HepG2 (cell line): ENCODE data around the gene NCOA6. TPM values are rescaled to one million over a fixed set of nuclear protein-coding genes. Genes with fewer than 3 reads are reported as not detected.
A peak's percentile ranks its signal among the peaks of the same experiment; 100 is the strongest.

ENCODE experiments used
- ARID2 ChIP-seq: sonication (generic); formaldehyde crosslinking; IDR thresholded peaks from 2 replicates; pipeline ENCODE4 v1.8.1; 2022; ENCODE audit warnings: mild to moderate bottlenecking, missing genetic modification reagents, borderline replicate concordance
- ELF1 ChIP-seq: sonication (generic); formaldehyde crosslinking; IDR thresholded peaks from 2 replicates; pipeline ENCODE4 v1.4.0; 2020; ENCODE audit warnings: missing genetic modification reagents
- GPN1 ChIP-seq: sonication (generic); formaldehyde crosslinking; IDR thresholded peaks from 2 replicates; pipeline ENCODE4 v1.5.1; 2020; ENCODE audit warnings: missing genetic modification reagents, borderline replicate concordance
- HES4 ChIP-seq: sonication (generic); formaldehyde crosslinking; IDR thresholded peaks from 2 replicates; pipeline ENCODE4 v1.9.0; 2021; ENCODE audit warnings: mild to moderate bottlenecking, missing genetic modification reagents, borderline replicate concordance
- HIVEP1 ChIP-seq: sonication (generic); formaldehyde crosslinking; IDR thresholded peaks from 2 replicates; pipeline ENCODE4 v1.4.0; 2020; ENCODE audit warnings: mild to moderate bottlenecking, missing genetic modification reagents
- KLF13 ChIP-seq: sonication (generic); formaldehyde crosslinking; IDR thresholded peaks from 2 replicates; pipeline ENCODE4 v1.4.0; 2020; ENCODE audit warnings: mild to moderate bottlenecking, missing genetic modification reagents
- LCORL ChIP-seq, 2 experiments: fragments of 450-650 bp in 1 of 2; sonication (generic) in 1 of 2; formaldehyde crosslinking in 1 of 2; IDR thresholded peaks; 2 replicates each; pipeline versions ENCODE4 v1.5.0 to v1.6.1; 2017 to 2020; ENCODE audit warnings: antibody characterized with exemption in 1 of 2, missing genetic modification reagents in 1 of 2
- MEF2D ChIP-seq: sonication (generic); formaldehyde crosslinking; IDR thresholded peaks from 2 replicates; pipeline ENCODE4 v1.5.1; 2020; ENCODE audit warnings: mild to moderate bottlenecking, missing genetic modification reagents
- NFE2L2 ChIP-seq: fragments of 150-350 bp; IDR thresholded peaks from 2 replicates; pipeline ENCODE4 v1.6.1; 2014; ENCODE audit warnings: low read length
- NR2F2 ChIP-seq: IDR thresholded peaks from 2 replicates; pipeline ENCODE4 v1.6.1; 2012; ENCODE audit warnings: low read depth, inconsistent platforms, borderline replicate concordance
- ZNF33B ChIP-seq: sonication (generic); formaldehyde crosslinking; IDR thresholded peaks from 2 replicates; pipeline ENCODE4 v1.5.1; 2020; ENCODE audit warnings: mild to moderate bottlenecking, missing genetic modification reagents
- ZNF619 ChIP-seq: sonication (generic); formaldehyde crosslinking; IDR thresholded peaks from 2 replicates; pipeline ENCODE4 v1.4.0; 2020; ENCODE audit warnings: mild to moderate bottlenecking, missing genetic modification reagents
- ZSCAN20 ChIP-seq: sonication (generic); formaldehyde crosslinking; IDR thresholded peaks from 2 replicates; pipeline ENCODE4 v1.4.0; 2020; ENCODE audit warnings: missing genetic modification reagents, mild to moderate bottlenecking, borderline replicate concordance
- polyA plus RNA-seq, 8 experiments: library from polyadenylated mRNA; depleted of rRNA in 3 of 8; stranded (reverse) in 7 of 8; unstranded in 1 of 8; fragments of >200 nt; fragmentation: Illumina TruSeq in 4 of 8; extraction: Trizol in 4 of 8; gene quantifications; 2 replicates each; pipeline versions ENCODE4 v1.2.1 to v1.2.3, GENCODE V29; 2011 to 2016; ENCODE audit warnings: low read depth in 4 of 8, missing spikeins in 1 of 8, mixed read lengths in 1 of 8; ENCODE audit not compliant: insufficient read depth in 1 of 8
- total RNA-seq, 5 experiments: library from RNA; depleted of rRNA; stranded (reverse); fragments of >200 nt; fragmentation: Illumina TruSeq; extraction: Trizol; gene quantifications; 2 replicates each; pipeline ENCODE4 v1.2.3, GENCODE V29; 2016; ENCODE audit warnings: low read depth in 1 of 5
- TF ChIP-seq, protein P1 (sequence below): sonication (generic); formaldehyde crosslinking; IDR thresholded peaks from 2 replicates; pipeline ENCODE4 v1.8.0; 2022; ENCODE audit warnings: mild to moderate bottlenecking, missing genetic modification reagents; ENCODE audit not compliant: insufficient replicate concordance
- TF ChIP-seq, protein P2 (sequence below): sonication (generic); formaldehyde crosslinking; IDR thresholded peaks from 2 replicates; pipeline ENCODE4 v1.8.1; 2023; ENCODE audit warnings: mild to moderate bottlenecking, missing genetic modification reagents
- TF ChIP-seq, protein P3 (sequence below): sonication (generic); formaldehyde crosslinking; IDR thresholded peaks from 2 replicates; pipeline ENCODE4 v1.4.0; 2020; ENCODE audit warnings: missing genetic modification reagents
- TF ChIP-seq, protein P4 (sequence below): sonication (generic); formaldehyde crosslinking; IDR thresholded peaks from 2 replicates; pipeline ENCODE4 v1.4.0; 2020; ENCODE audit warnings: mild to moderate bottlenecking, missing genetic modification reagents
- TF ChIP-seq, protein P5 (sequence below): sonication (generic); formaldehyde crosslinking; IDR thresholded peaks from 2 replicates; pipeline ENCODE4 v1.4.0; 2020; ENCODE audit warnings: missing genetic modification reagents
- TF ChIP-seq, protein P6 (sequence below): sonication (generic); formaldehyde crosslinking; IDR thresholded peaks from 2 replicates; pipeline ENCODE4 v1.4.0; 2020; ENCODE audit warnings: missing genetic modification reagents

The NCOA6 gene
- total and polyA plus RNA-seq, 2 of the 13 experiments (the other 11 are each of a cell fraction or from before 2014, with no cell fraction given), result 11.2 to 29.3 TPM

DNA sequence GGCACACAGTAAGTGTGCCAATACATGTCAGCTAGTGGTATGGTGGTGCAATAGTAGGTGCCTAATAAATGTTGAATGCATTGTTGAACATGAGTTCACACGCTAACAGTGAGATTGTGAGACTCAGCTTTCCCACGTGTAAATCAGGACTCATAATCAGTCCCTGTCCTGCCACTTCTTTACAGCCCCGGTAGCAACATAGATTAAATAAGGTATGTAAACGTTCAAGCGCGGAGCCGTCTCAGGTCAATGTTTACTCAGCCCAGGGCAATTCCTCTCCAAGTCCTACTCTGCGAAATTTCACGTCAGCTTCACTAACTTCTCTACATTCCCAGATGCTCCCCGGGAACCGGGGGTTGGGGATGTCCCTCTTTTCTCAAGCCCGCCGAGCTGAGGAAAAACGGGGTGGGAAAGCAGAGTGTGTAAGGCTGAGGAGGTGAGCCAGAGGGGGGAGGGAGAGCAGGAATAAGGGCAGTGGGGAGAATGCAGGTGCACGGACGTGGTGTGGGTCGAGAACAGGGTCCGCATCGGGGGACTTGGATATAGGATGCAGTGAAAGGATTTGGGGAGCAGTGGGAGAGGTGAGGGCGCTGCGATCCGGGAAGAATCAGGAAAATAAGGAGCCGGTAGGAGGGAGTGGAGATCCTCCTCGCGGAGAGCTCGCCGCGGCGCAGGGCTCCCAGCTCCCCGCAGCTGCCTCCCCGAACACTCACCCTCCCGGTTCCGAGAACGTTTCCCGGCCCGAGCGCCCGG lies 121.9 kb downstream of the NCOA6 start (continued):
- TF ChIP-seq ARID2 (CRISPR knock-in tag), result no peak; the same call in 1 of the 2 replicates
- no peak for TF ChIP-seq ELF1 (CRISPR knock-in tag)
- TF ChIP-seq, protein P1, sequence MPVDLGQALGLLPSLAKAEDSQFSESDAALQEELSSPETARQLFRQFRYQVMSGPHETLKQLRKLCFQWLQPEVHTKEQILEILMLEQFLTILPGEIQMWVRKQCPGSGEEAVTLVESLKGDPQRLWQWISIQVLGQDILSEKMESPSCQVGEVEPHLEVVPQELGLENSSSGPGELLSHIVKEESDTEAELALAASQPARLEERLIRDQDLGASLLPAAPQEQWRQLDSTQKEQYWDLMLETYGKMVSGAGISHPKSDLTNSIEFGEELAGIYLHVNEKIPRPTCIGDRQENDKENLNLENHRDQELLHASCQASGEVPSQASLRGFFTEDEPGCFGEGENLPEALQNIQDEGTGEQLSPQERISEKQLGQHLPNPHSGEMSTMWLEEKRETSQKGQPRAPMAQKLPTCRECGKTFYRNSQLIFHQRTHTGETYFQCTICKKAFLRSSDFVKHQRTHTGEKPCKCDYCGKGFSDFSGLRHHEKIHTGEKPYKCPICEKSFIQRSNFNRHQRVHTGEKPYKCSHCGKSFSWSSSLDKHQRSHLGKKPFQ (CRISPR knock-in tag), result no peak
- TF ChIP-seq, protein P2, sequence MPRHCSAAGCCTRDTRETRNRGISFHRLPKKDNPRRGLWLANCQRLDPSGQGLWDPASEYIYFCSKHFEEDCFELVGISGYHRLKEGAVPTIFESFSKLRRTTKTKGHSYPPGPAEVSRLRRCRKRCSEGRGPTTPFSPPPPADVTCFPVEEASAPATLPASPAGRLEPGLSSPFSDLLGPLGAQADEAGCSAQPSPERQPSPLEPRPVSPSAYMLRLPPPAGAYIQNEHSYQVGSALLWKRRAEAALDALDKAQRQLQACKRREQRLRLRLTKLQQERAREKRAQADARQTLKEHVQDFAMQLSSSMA (CRISPR knock-in tag), result peak; percentile 61; the same call in 1 of the 2 replicates
- TF ChIP-seq, protein P3, sequence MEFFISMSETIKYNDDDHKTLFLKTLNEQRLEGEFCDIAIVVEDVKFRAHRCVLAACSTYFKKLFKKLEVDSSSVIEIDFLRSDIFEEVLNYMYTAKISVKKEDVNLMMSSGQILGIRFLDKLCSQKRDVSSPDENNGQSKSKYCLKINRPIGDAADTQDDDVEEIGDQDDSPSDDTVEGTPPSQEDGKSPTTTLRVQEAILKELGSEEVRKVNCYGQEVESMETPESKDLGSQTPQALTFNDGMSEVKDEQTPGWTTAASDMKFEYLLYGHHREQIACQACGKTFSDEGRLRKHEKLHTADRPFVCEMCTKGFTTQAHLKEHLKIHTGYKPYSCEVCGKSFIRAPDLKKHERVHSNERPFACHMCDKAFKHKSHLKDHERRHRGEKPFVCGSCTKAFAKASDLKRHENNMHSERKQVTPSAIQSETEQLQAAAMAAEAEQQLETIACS (CRISPR knock-in tag), result no peak
- TF ChIP-seq ZNF33B (CRISPR knock-in tag), result peak; percentile 75; the same call in 1 of the 2 replicates
- TF ChIP-seq GPN1 (CRISPR knock-in tag), result no peak
- TF ChIP-seq, protein P4, sequence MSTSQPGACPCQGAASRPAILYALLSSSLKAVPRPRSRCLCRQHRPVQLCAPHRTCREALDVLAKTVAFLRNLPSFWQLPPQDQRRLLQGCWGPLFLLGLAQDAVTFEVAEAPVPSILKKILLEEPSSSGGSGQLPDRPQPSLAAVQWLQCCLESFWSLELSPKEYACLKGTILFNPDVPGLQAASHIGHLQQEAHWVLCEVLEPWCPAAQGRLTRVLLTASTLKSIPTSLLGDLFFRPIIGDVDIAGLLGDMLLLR, result 0 out of 2 replicates have a peak, but pooled peaks have one; percentile 49
- peak; percentile 83; the same call in 1 of the 2 replicates for TF ChIP-seq MEF2D (CRISPR knock-in tag)
- TF ChIP-seq NFE2L2, result no peak
- no peak for TF ChIP-seq KLF13 (CRISPR knock-in tag)
- TF ChIP-seq, protein P5, sequence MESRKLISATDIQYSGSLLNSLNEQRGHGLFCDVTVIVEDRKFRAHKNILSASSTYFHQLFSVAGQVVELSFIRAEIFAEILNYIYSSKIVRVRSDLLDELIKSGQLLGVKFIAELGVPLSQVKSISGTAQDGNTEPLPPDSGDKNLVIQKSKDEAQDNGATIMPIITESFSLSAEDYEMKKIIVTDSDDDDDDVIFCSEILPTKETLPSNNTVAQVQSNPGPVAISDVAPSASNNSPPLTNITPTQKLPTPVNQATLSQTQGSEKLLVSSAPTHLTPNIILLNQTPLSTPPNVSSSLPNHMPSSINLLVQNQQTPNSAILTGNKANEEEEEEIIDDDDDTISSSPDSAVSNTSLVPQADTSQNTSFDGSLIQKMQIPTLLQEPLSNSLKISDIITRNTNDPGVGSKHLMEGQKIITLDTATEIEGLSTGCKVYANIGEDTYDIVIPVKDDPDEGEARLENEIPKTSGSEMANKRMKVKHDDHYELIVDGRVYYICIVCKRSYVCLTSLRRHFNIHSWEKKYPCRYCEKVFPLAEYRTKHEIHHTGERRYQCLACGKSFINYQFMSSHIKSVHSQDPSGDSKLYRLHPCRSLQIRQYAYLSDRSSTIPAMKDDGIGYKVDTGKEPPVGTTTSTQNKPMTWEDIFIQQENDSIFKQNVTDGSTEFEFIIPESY (CRISPR knock-in tag), result no peak
- TF ChIP-seq ZSCAN20 (CRISPR knock-in tag), result 0 out of 2 replicates have a peak, but pooled peaks have one; percentile 7
- TF ChIP-seq NR2F2, result 0 out of 2 replicates have a peak, but pooled peaks have one; percentile 1
- TF ChIP-seq, protein P6, sequence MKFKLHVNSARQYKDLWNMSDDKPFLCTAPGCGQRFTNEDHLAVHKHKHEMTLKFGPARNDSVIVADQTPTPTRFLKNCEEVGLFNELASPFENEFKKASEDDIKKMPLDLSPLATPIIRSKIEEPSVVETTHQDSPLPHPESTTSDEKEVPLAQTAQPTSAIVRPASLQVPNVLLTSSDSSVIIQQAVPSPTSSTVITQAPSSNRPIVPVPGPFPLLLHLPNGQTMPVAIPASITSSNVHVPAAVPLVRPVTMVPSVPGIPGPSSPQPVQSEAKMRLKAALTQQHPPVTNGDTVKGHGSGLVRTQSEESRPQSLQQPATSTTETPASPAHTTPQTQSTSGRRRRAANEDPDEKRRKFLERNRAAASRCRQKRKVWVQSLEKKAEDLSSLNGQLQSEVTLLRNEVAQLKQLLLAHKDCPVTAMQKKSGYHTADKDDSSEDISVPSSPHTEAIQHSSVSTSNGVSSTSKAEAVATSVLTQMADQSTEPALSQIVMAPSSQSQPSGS (CRISPR knock-in tag), result no peak
- TF ChIP-seq HES4 (CRISPR knock-in tag), result peak; percentile 8; the same call in 1 of the 2 replicates
- TF ChIP-seq ZNF619 (CRISPR knock-in tag), result peak; percentile 82; the same call in 1 of the 2 replicates
- no peak for TF ChIP-seq LCORL (IDR thresholded peaks at IDR 0.05)
- peak; percentile 32; the same call in 1 of the 2 replicates for TF ChIP-seq LCORL (CRISPR knock-in tag; IDR thresholded peaks at IDR 0.05)
- peak; percentile 27; the same call in 1 of the 2 replicates for TF ChIP-seq HIVEP1 (CRISPR knock-in tag)
